Measurements from ENCODE around the gene TMEM259.

DNA sequence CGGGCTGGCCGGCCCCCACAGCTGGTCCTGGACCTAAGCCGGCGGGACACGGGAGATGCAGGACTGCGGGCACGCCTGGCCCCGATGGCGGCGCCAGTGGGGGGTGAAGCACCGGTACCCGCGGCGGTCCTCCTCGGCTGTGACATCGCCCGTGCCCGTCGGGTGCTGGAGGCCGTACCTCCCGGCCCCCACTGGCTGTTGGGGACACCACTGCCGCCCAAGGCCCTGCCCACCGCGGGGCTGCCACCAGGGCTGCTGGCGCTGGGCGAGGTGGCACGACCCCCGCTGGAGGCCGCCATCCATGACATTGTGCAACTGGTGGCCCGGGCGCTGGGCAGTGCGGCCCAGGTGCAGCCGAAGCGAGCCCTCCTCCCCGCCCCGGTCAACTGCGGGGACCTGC is 17.6 kb downstream of the TMEM259 start:
- no peak for TF ChIP-seq POLR2A (IDR thresholded peaks at IDR 0.05)
- no peak for TF ChIP-seq POLR2AphosphoS5 (IDR thresholded peaks at IDR 0.05)

All from gastroesophageal sphincter (tissue), 2 donors.